GM12801 (cell line): ENCODE data around the gene LHX2.

Source experiments
- TF ChIP-seq, protein P1 (sequence below): IDR thresholded peaks from one replicate; pipeline ENCODE4 v1.5.1; 2011; ENCODE audit warnings: control low read depth; ENCODE audit not compliant: insufficient read length; ENCODE audit errors: extremely low read depth

The LHX2 gene

DNA sequence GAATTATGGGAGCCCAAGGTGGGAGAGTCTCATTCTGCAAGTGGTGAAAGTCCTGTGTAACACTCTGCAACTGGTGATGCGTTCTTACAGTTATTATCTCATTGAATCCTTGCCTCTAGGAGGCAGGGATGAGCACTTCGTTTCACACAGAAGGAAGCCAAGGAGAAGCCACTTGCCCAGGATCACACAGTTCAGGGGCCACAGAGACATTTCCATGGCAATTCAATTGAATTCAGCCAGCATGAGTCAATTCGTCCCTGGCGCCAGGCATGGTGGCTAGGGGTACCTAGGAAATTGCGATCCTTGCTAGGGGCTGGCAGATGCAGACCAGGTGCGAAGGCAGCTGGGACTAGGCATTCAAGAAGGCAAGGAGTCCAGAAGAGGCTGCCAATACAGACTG lies 26.2 kb downstream of the LHX2 start:
- TF ChIP-seq, protein P1, sequence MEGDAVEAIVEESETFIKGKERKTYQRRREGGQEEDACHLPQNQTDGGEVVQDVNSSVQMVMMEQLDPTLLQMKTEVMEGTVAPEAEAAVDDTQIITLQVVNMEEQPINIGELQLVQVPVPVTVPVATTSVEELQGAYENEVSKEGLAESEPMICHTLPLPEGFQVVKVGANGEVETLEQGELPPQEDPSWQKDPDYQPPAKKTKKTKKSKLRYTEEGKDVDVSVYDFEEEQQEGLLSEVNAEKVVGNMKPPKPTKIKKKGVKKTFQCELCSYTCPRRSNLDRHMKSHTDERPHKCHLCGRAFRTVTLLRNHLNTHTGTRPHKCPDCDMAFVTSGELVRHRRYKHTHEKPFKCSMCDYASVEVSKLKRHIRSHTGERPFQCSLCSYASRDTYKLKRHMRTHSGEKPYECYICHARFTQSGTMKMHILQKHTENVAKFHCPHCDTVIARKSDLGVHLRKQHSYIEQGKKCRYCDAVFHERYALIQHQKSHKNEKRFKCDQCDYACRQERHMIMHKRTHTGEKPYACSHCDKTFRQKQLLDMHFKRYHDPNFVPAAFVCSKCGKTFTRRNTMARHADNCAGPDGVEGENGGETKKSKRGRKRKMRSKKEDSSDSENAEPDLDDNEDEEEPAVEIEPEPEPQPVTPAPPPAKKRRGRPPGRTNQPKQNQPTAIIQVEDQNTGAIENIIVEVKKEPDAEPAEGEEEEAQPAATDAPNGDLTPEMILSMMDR = no peak

DNA sequence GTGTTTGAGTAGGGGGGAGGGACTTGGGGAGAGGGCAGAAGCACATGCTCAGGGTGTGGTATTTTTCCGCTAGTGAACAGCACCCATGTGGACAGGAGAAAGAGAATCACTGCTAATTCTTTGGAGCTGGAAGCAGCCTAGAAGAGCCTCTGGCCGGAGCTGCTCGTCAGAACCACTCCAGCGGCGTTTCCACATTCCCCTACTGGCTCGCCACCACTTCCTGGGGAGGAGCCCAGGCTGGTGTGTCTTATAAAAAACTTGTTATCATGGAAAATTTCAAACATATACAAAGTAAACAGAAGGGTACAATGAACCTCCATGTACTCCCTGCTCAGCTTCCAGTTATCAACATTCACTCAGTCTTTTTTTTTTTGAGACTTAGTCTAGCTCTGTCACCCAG lies 26.7 kb downstream of the LHX2 start:
- TF ChIP-seq, protein P1 = no peak

DNA sequence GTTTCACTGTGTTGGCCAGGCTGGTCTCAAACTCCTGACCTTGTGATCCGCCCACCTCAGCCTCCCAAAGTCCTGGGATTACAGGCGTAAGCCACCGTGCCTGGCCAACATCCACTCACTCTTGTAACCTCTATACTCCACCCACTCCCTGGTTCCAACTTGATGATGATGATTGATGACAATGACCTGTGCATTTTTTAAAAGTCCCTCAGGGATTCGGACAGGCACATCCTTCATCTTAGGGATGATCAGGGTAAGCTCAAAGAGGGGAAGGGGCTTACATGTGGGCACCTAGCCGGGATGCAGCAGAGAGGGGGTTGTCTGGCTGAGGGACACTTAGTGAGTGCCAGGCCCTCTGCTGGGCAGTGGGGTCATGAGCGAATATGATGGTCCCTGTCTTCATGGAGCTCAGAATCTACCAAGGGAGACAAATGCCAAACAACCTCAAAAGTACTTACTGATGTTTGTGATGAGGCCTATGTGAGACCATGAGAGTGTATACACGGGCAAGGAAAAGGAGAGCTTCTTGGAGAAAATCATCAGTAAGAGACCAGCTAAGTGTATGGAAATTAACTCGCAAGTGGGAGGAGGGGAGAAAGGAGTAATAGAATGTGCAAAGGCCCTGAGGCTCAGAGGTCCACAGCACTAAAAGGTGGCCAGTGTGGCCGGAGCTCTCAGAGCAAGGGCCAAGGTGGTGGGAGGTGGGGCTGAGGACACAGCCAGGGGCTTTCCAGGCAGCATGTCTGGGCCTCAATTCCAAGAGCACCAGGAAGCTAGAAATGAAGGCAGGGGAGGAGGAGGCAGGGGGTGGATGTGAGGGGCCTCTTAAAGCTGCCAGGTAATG lies 27.4 kb downstream of the LHX2 start:
- TF ChIP-seq, protein P1 = no peak

DNA sequence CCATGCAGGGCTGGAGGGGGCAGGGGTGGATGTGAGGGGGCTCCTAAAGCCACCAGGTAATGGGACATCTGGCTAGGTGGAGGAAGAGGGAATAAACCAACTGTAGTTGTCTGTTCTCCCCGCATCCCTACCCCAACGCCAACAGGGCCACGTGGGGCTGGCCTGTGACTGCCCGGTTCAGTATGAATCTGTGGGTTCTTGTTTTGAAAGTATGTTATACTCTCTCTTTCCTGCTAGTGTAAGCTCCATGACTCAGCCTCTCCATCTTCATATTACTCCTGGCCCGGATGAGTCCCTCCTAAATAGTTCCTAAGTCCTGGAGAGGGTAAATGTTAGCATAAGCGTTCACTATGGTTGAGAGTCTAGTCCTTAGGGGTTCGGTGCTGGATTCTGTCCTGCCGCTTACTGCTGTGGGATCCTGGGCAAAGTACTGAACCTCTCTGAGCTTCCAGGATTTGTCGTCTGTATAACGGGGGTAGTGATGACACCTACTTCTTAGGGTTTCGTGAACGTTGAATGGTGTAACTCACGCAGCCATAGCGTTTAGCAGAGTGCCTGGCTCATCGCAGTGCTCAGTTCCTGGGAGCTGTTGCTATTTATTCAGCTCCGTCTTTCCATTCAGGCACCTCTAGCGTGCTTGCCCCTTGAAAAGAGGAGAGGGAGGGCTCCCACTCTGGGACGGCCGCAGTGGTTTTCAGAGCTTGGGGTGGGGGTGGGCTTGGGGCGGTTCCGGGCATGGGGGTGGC lies 28.8 kb downstream of the LHX2 start:
- TF ChIP-seq, protein P1 = no peak

DNA sequence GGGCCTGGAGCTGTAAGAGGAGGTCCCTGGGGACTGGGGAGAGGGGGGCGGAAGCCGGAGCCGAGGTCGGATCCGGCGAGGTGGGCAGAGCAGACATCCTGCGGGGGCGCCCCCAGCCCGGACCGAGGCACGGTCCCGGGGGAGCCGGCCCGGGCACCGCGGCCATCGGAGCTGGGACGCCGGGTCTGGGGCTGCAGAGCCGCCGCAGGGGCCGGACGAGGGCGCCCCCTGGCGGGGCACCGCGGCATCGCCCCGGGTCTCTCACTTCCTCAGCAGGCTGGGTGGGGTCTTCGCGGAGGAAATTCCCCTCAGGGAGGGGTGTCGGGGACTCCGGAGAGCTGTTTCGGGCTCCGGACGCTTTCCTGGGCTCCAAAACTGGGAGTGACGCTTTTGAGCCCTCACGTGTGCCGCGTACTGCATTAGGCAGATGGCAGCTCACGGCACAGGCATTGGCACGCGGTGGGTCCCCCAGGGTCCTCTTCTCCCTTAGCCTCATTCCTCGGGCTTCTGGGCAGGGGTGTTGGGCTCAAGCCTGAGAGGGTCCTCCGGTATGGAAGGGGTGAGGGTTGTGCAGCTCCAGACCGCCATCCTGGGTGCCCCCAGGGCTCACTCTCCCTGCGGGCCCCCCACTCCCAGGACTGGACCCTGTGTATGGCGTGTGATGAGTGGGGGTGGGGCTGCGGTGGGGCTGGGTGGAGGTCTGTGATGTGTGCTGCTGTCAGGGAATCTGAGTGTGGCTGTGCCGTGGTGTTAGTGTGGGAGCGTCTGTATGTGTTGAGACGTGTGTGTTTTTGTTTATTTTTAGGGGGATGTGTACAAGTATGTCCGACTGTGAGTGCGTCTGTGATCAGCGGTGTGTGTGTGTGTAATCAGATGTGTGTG lies 29.6 kb downstream of the LHX2 start:
- TF ChIP-seq, protein P1 = no peak

DNA sequence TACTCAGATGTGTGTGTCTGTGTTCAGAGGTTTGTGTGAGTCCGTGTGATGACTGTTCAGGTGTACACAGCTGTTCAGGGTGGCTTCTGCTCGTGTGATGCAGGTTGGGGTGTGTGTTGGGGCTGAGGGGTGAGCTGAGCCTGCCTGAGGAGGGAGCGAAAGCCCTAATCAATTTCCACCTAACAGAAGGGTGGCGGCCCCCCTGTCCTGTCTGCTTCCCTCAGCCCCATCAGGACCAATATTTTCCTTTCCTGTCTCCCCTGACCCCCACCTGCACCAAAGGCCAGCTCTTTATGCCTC lies 30.2 kb downstream of the LHX2 start:
- TF ChIP-seq, protein P1 = no peak

DNA sequence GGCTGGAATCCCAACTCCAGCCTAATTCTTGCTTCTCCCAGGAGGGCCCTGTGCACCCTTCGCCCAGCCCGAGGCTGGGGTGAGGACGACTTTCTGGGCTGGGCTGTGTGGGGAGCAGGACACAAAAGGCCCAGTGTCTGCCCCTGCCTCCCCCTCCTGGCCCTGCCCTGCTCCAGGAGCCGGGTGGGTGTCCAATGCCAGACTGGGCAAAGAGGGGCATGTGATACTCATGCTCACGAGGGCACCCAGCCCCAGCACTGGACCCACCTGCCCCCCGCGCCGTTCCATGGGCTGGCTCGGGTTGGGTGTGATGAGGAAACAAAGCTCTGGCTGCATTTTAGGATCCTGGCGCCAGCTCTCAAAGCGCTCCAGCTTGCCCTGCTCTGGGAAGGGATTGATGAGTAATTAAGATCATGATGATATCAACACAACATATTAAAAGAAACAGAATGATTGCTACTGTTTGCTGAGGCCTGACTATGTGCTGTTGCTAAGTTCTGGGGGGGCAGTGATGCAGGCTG lies 30.7 kb downstream of the LHX2 start:
- TF ChIP-seq, protein P1 = no peak
